KG1 (cell line): ENCODE data around the gene ANAPC16.
"Not testable (repeated sequence)": the region's sequence is repeated elsewhere in the genome, so short reads cannot be mapped to it uniquely, and the experiment has no call there.

Source experiments
- DNase-seq: peaks from one replicate; lab custom pipeline; 2025; lab: John Stamatoyannopoulos, UW

The ANAPC16 gene

DNA sequence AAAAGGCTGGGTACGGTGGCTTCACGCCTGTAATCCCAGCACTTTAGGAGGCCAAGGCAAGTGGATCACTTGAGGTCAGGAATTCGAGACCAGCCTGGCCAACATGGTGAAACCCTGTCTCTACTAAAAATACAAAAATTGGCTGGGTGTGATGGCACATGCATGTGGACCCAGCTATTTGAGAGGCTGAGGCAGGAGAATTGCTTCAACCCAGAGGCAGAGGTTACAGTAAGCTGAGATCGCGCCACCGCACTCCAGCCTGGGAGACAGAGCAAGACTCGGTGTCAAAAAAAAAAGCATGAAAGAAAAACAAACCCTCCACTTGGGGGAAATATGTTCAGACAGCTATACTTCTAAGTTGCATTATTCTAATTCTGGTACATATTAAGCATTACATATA is 63.8 kb downstream of the ANAPC16 start:
- DNase-seq, result not testable (repeated sequence)

DNA sequence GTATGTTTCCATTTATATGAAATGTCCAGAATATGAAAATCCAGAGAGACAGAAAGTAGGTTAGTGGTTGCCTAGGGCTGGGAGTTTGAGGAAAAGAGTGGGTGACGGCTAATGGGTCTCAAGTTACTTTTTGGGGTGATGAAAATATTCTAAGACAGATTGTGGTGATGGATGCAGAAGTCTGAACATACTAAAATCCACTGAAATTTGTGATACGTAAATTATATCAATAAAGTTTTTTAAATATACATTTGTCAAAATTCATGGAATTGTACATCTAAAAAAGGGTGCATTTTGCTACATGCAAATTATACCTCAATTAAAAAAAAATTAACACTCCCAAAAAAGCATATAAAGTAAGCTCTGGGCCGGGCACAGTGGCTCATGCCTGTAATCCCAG is 67.3 kb downstream of the ANAPC16 start:
- DNase-seq, result no peak
